GM23338 (cell line): ENCODE data around the gene REV3L.

ENCODE experiments used
- CTCF ChIP-seq, 2 experiments: fragments of 200-600 bp in 1 of 2; sonication (generic) in 1 of 2; conservative IDR thresholded peaks; 2 replicates each; pipeline versions ENCODE4 v1.5.1 to v1.6.1; 2016 to 2017; ENCODE audit warnings: antibody characterized with exemption in 2 of 2, low read depth in 2 of 2, mild to moderate bottlenecking in 2 of 2, moderate library complexity in 1 of 2
- EZH2 ChIP-seq: fragments of 200-600 bp; sonication (generic); IDR thresholded peaks from one replicate; pipeline ENCODE4 v1.8.0; 2017; ENCODE audit warnings: antibody characterized with exemption, mild to moderate bottlenecking, low read depth; ENCODE audit not compliant: unreplicated experiment
- JUNB ChIP-seq: IDR thresholded peaks from one replicate; pipeline ENCODE4 v1.6.1; 2016; ENCODE audit warnings: antibody characterized with exemption; ENCODE audit not compliant: unreplicated experiment

GRCh38 chr6:111494951-111495635 is 12.1 kb upstream of the REV3L start:
- TF ChIP-seq CTCF (conservative IDR thresholded peaks at IDR 0.05; ENCODE audit: low read depth in 2 of 2): no peak
- no peak for TF ChIP-seq EZH2
- no peak for TF ChIP-seq JUNB
